Activated CD8-positive, alpha-beta memory T cell treated with anti-CD3 and anti-CD28 coated beads, Interleukin-2, amount 50 U/mL, for 4 hours (primary cell): ENCODE data around the gene PPP4R3A.
"Not testable (repeated sequence)": the region's sequence is repeated elsewhere in the genome, so short reads cannot be mapped to it uniquely, and the experiment has no call there.

ENCODE experiments used
- DNase-seq: peaks from one replicate; pipeline ENCODE4 v3.0.0-alpha.2; 2020

PPP4R3A gene

GRCh38 chr14:91510171-91511042 lies at the start of gene PPP4R3A:
Gene PPP4R3A (minus strand): TSS chr14:91510310. CDS start chr14:91509647, 663 bp downstream.
- peak; percentile 92 for DNase-seq

GRCh38 chr14:91555531-91555930 lies 45.4 kb upstream of the PPP4R3A start:
- DNase-seq, result no peak

- no peak for DNase-seq
These were observed 44.6 kb upstream of the PPP4R3A start for GRCh38 chr14:91554535-91555332.

GRCh38 chr14:91548108-91548507 lies 38.0 kb upstream of the PPP4R3A start:
- DNase-seq, result no peak

- DNase-seq, result no peak
These were observed 36.0 kb upstream of the PPP4R3A start for GRCh38 chr14:91545946-91546716.

GRCh38 chr14:91545204-91545603 lies 35.1 kb upstream of the PPP4R3A start:
- DNase-seq, result no peak

GRCh38 chr14:91536327-91536726 lies 26.2 kb upstream of the PPP4R3A start:
- no peak for DNase-seq

- DNase-seq, result not testable (repeated sequence)
These were observed 23.9 kb upstream of the PPP4R3A start for GRCh38 chr14:91534059-91534458.

- DNase-seq, result no peak
These were observed 23.5 kb upstream of the PPP4R3A start for GRCh38 chr14:91533623-91534022.

- no peak for DNase-seq
These were observed 13.9 kb upstream of the PPP4R3A start for GRCh38 chr14:91523972-91524371.

- DNase-seq, result no peak
These were observed 11.0 kb upstream of the PPP4R3A start for GRCh38 chr14:91521061-91521640.

- DNase-seq, result no peak
These were observed 10.0 kb upstream of the PPP4R3A start for GRCh38 chr14:91520138-91520537.

- no peak for DNase-seq
These were observed 9.3 kb upstream of the PPP4R3A start for GRCh38 chr14:91519239-91520036.

GRCh38 chr14:91516663-91517388 lies 6.7 kb upstream of the PPP4R3A start:
- DNase-seq, result no peak

GRCh38 chr14:91515979-91516378 lies 5.9 kb upstream of the PPP4R3A start:
- no peak for DNase-seq

GRCh38 chr14:91511043-91511383 lies 903 bp upstream of the PPP4R3A start:
- no peak for DNase-seq

GRCh38 chr14:91509878-91510170 lies 286 bp downstream of the PPP4R3A start:
- DNase-seq, result no peak

- DNase-seq, result peak; percentile 33
These were observed 830 bp downstream of the PPP4R3A start for GRCh38 chr14:91509083-91509877.

- no peak for DNase-seq
These were observed 2.0 kb downstream of the PPP4R3A start for GRCh38 chr14:91508105-91508504.

GRCh38 chr14:91506226-91506625 lies 3.9 kb downstream of the PPP4R3A start:
- DNase-seq, result no peak
